GM19463 (cell line): Measurements from ENCODE around the gene RBP2.
A peak's percentile ranks its signal among the peaks of the same experiment; 100 is the strongest.
"Not testable (repeated sequence)": the region's sequence is repeated elsewhere in the genome, so short reads cannot be mapped to it uniquely, and the experiment has no call there.

Experiments used
- ATAC-seq: cut with Tn5 transposase; IDR thresholded peaks from one replicate; pipeline ENCODE4 v1.9.1; 2021; ENCODE audit warnings: mild to moderate bottlenecking, moderate library complexity; ENCODE audit not compliant: unreplicated experiment

The RBP2 gene

GRCh38 chr3:139447486-139447885 lies 28.8 kb downstream of the RBP2 start:
- no peak for ATAC-seq

GRCh38 chr3:139444446-139444845 lies 31.9 kb downstream of the RBP2 start:
- ATAC-seq: no peak

GRCh38 chr3:139443186-139443585 lies 33.1 kb downstream of the RBP2 start:
- ATAC-seq: no peak

- no peak for ATAC-seq
Observed at GRCh38 chr3:139441656-139442055, 34.7 kb downstream of the RBP2 start.

- no peak for ATAC-seq
Observed at GRCh38 chr3:139440639-139441556, 35.4 kb downstream of the RBP2 start.

- ATAC-seq: no peak
Observed at GRCh38 chr3:139439278-139439677, 37.0 kb downstream of the RBP2 start.

GRCh38 chr3:139434764-139435307 lies 41.5 kb downstream of the RBP2 start:
- ATAC-seq: no peak

- ATAC-seq: no peak
Observed at GRCh38 chr3:139434228-139434627, 42.1 kb downstream of the RBP2 start.

- no peak for ATAC-seq
Observed at GRCh38 chr3:139433089-139433488, 43.2 kb downstream of the RBP2 start.

GRCh38 chr3:139430493-139430892 lies 45.8 kb downstream of the RBP2 start:
- no peak for ATAC-seq

- ATAC-seq: peak; percentile 65
Observed at GRCh38 chr3:139427283-139428060, 48.8 kb downstream of the RBP2 start.

- no peak for ATAC-seq
Observed at GRCh38 chr3:139425745-139426400, 50.4 kb downstream of the RBP2 start.

GRCh38 chr3:139423232-139423631 lies 53.1 kb downstream of the RBP2 start:
- ATAC-seq: no peak

- no peak for ATAC-seq
Observed at GRCh38 chr3:139421460-139421859, 54.9 kb downstream of the RBP2 start.

GRCh38 chr3:139421040-139421439 lies 55.3 kb downstream of the RBP2 start:
- no peak for ATAC-seq

GRCh38 chr3:139418144-139418543 lies 58.2 kb downstream of the RBP2 start:
- ATAC-seq: no peak

GRCh38 chr3:139416275-139416674 lies 60.0 kb downstream of the RBP2 start:
- no peak for ATAC-seq

GRCh38 chr3:139414608-139415224 lies 61.6 kb downstream of the RBP2 start:
- ATAC-seq: no peak

- not testable (repeated sequence) for ATAC-seq
Observed at GRCh38 chr3:139412891-139413290, 63.4 kb downstream of the RBP2 start.
